Ureter (tissue), 1 donor: ENCODE data around the gene OR10C1. TPM values are rescaled to one million over a fixed set of nuclear protein-coding genes. Genes with fewer than 3 reads are reported as not detected.
"Not testable (repeated sequence)": the region's sequence is repeated elsewhere in the genome, so short reads cannot be mapped to it uniquely, and the experiment has no call there.

Experiments used
- DNase-seq: peaks from one replicate; pipeline ENCODE4 v3.0.0-alpha.2; 2020; ENCODE audit warnings: low spot score
- total RNA-seq: library from RNA; stranded (reverse); gene quantifications from one replicate; pipeline ENCODE4 v1.2.4, GENCODE V29; 2023
- donor health status: DM: yes; HTN: yes; CAD: no.

Gene OR10C1
- total RNA-seq = not detected

- DNase-seq = no peak
Measured at GRCh38 chr6:29439006-29439405, at the start of gene OR10C1. TSS of gene OR10C1 (plus strand) at chr6:29439306. CDS start at chr6:29440016, 710 bp downstream.

- DNase-seq = no peak
Measured at GRCh38 chr6:29395331-29395730, 43.8 kb upstream of the OR10C1 start, which contains the start of gene OR12D2. TSS of gene OR12D2 (plus strand) at chr6:29395631. CDS start at chr6:29396700, 1,069 bp downstream.

GRCh38 chr6:29399525-29399924 lies 39.6 kb upstream of the OR10C1 start:
- DNase-seq = no peak

- no peak for DNase-seq
Measured at GRCh38 chr6:29403801-29404200, 35.3 kb upstream of the OR10C1 start.

- no peak for DNase-seq
Measured at GRCh38 chr6:29414588-29414987, 24.5 kb upstream of the OR10C1 start, which contains the start of gene OR12D1. TSS of gene OR12D1 (plus strand) at chr6:29414928.

GRCh38 chr6:29419516-29419915 lies 19.6 kb upstream of the OR10C1 start:
- DNase-seq = no peak

GRCh38 chr6:29424168-29424567 lies 14.9 kb upstream of the OR10C1 start:
- DNase-seq = no peak

GRCh38 chr6:29424575-29424974 lies 14.5 kb upstream of the OR10C1 start:
- DNase-seq = no peak

- no peak for DNase-seq
Measured at GRCh38 chr6:29425075-29425474, 14.0 kb upstream of the OR10C1 start.

- DNase-seq = no peak
Measured at GRCh38 chr6:29426654-29427053, 12.5 kb upstream of the OR10C1 start.

- not testable (repeated sequence) for DNase-seq
Measured at GRCh38 chr6:29436730-29437129, 2.4 kb upstream of the OR10C1 start.

- no peak for DNase-seq
Measured at GRCh38 chr6:29442719-29443118, 3.6 kb downstream of the OR10C1 start.

- DNase-seq = not testable (repeated sequence)
Measured at GRCh38 chr6:29444031-29444430, 4.9 kb downstream of the OR10C1 start.

- DNase-seq = no peak
Measured at GRCh38 chr6:29447670-29448069, 8.6 kb downstream of the OR10C1 start.

- DNase-seq = no peak
Measured at GRCh38 chr6:29451471-29452193, 12.5 kb downstream of the OR10C1 start.

- DNase-seq = no peak
Measured at GRCh38 chr6:29456971-29457370, 17.9 kb downstream of the OR10C1 start, which contains the start of the genes OR11A1 and OR2H1. TSS of gene OR11A1 (minus strand) at chr6:29457071. CDS start at chr6:29427641, 29,430 bp downstream. TSS of gene OR2H1 (plus strand) at chr6:29457155. CDS start at chr6:29461770, 4,615 bp downstream.

GRCh38 chr6:29461021-29461814 lies 22.1 kb downstream of the OR10C1 start:
- DNase-seq = no peak

GRCh38 chr6:29462022-29462421 lies 22.9 kb downstream of the OR10C1 start:
- DNase-seq = no peak

GRCh38 chr6:29465279-29465678 lies 26.2 kb downstream of the OR10C1 start:
- no peak for DNase-seq

GRCh38 chr6:29465801-29466200 lies 26.7 kb downstream of the OR10C1 start:
- DNase-seq = no peak

GRCh38 chr6:29466241-29466640 lies 27.1 kb downstream of the OR10C1 start:
- no peak for DNase-seq

GRCh38 chr6:29474996-29475395 lies 35.9 kb downstream of the OR10C1 start:
- no peak for DNase-seq
